Tibial artery (tissue), 4 donors: ENCODE results near the gene MYOF.

ENCODE experiments used
- DNase-seq, 2 donors: peaks; one replicate each; pipeline ENCODE4 v3.0.0-alpha.2; 2019
- H3K27ac ChIP-seq, 2 donors: fragments of 200-600 bp; sonication (generic) in 1 of 2; 1 replicate in 1 of 2; 2 replicates in 1 of 2; pipeline ENCODE4 v1.5.1; 2018 to 2019; ENCODE audit warnings: mild to moderate bottlenecking in 1 of 2
- H3K27me3 ChIP-seq, 2 donors: fragments of 200-600 bp; sonication (generic) in 1 of 2; one replicate each; pipeline versions ENCODE4 v1.5.1 to v1.6.0; 2016 to 2019
- H3K36me3 ChIP-seq, 3 donors: fragments of 200-600 bp; sonication (generic) in 2 of 3; one replicate each; pipeline ENCODE4 v1.5.1; 2016 to 2019; ENCODE audit warnings: mild to moderate bottlenecking in 2 of 3
- H3K4me1 ChIP-seq, 4 donors: fragments of 200-600 bp; sonication (generic) in 2 of 4; 1 replicate in 3 of 4; 2 replicates in 1 of 4; pipeline ENCODE4 v1.5.1; 2016 to 2019
- H3K4me3 ChIP-seq, 2 donors: fragments of 200-600 bp; sonication (generic) in 1 of 2; 1 replicate in 1 of 2; 2 replicates in 1 of 2; pipeline ENCODE4 v1.5.1; 2018 to 2019; ENCODE audit warnings: mild to moderate bottlenecking in 2 of 2
- H3K9me3 ChIP-seq, 3 donors: fragments of 200-600 bp; sonication (generic) in 1 of 3; one replicate each; pipeline ENCODE4 v1.5.1; 2016 to 2019
- CTCF ChIP-seq, 2 experiments: fragments of 200-600 bp in 1 of 2; fragments of 450-650 bp in 1 of 2; IDR thresholded peaks; one replicate each; pipeline ENCODE4 v1.5.1; 2017 to 2019; ENCODE audit warnings: antibody characterized with exemption in 2 of 2, mild to moderate bottlenecking in 1 of 2, moderate library complexity in 1 of 2
- intact Hi-C: fragments of 100-400 bp; cut with DNase I; formaldehyde crosslinking; loops from one replicate; pipeline ENCODE4 v1.15.0; 2023; ENCODE audit warnings: low total_unique reads

Gene MYOF

GRCh38 chr10:93269281-93269680 lies 212.9 kb downstream of the MYOF start:
- Histone ChIP-seq H3K27ac (no peak overlapping the region), H3K4me3 (no peak overlapping the region), H3K4me1 (no peaks in the 10 kb centered on the region), H3K27me3 (no peaks in the 10 kb centered on the region), H3K9me3 (peaks cover 0 to 8% (median 0%) of the 10 kb centered on the region in 3 donors), H3K36me3 (no peaks in the 10 kb centered on the region)
- no peak for TF ChIP-seq CTCF (IDR thresholded peaks at IDR 0.05)
- no peak for DNase-seq
- intact Hi-C loops = no loop called here

GRCh38 chr10:93268021-93268420 lies 214.1 kb downstream of the MYOF start:
- no peaks in the 10 kb centered on the region for H3K36me3 ChIP-seq
- H3K27me3 ChIP-seq = no peaks in the 10 kb centered on the region
- TF ChIP-seq CTCF (IDR thresholded peaks at IDR 0.05) = no peak
- H3K4me1 ChIP-seq = no peaks in the 10 kb centered on the region
- peaks cover 0 to 8% (median 0%) of the 10 kb centered on the region in 3 donors for H3K9me3 ChIP-seq
- H3K27ac ChIP-seq = no peak overlapping the region
- DNase-seq = no peak
- H3K4me3 ChIP-seq = no peak overlapping the region
- intact Hi-C loops = no loop called here

- no peak for TF ChIP-seq CTCF (IDR thresholded peaks at IDR 0.05)
These were observed 214.6 kb downstream of the MYOF start for GRCh38 chr10:93267521-93267920.

GRCh38 chr10:93266858-93267257 lies 215.3 kb downstream of the MYOF start:
- Histone ChIP-seq H3K27me3 (no peaks in the 10 kb centered on the region), H3K36me3 (no peaks in the 10 kb centered on the region), H3K4me1 (no peaks in the 10 kb centered on the region), H3K27ac (no peak overlapping the region), H3K9me3 (peaks cover 0 to 8% (median 0%) of the 10 kb centered on the region in 3 donors), H3K4me3 (no peak overlapping the region)
- DNase-seq = no peak
- intact Hi-C loops = no loop called here
- TF ChIP-seq CTCF (IDR thresholded peaks at IDR 0.05) = no peak

More at GRCh38 chr10:93267521-93267920, 214.6 kb downstream of the MYOF start:
- H3K9me3 ChIP-seq = peaks cover 0 to 8% (median 0%) of the 10 kb centered on the region in 3 donors
- H3K27me3 ChIP-seq = no peaks in the 10 kb centered on the region
- no peak for DNase-seq
- no peak overlapping the region for H3K27ac ChIP-seq
- no peaks in the 10 kb centered on the region for H3K4me1 ChIP-seq
- no peak overlapping the region for H3K4me3 ChIP-seq
- H3K36me3 ChIP-seq = no peaks in the 10 kb centered on the region
- intact Hi-C loops = no loop called here

- Histone ChIP-seq H3K27ac (no peak overlapping the region), H3K4me3 (no peak overlapping the region), H3K36me3 (no peaks in the 10 kb centered on the region), H3K27me3 (no peaks in the 10 kb centered on the region), H3K9me3 (no peaks in the 10 kb centered on the region), H3K4me1 (no peaks in the 10 kb centered on the region)
- intact Hi-C loops = no loop called here
- TF ChIP-seq CTCF (IDR thresholded peaks at IDR 0.05) = no peak
- no peak for DNase-seq
These were observed 220.0 kb downstream of the MYOF start for GRCh38 chr10:93261961-93262610.

GRCh38 chr10:93261089-93261488 lies 221.0 kb downstream of the MYOF start:
- no peaks in the 10 kb centered on the region for H3K27me3 ChIP-seq
- H3K36me3 ChIP-seq = no peaks in the 10 kb centered on the region
- H3K9me3 ChIP-seq = no peaks in the 10 kb centered on the region
- no peak for DNase-seq
- H3K4me3 ChIP-seq = no peak overlapping the region
- intact Hi-C loops = no loop called here
- TF ChIP-seq CTCF (IDR thresholded peaks at IDR 0.05) = no peak
- H3K27ac ChIP-seq = no peak overlapping the region
- no peaks in the 10 kb centered on the region for H3K4me1 ChIP-seq
